ENCODE data around the gene CTNNB1.

Gene CTNNB1

DNA sequence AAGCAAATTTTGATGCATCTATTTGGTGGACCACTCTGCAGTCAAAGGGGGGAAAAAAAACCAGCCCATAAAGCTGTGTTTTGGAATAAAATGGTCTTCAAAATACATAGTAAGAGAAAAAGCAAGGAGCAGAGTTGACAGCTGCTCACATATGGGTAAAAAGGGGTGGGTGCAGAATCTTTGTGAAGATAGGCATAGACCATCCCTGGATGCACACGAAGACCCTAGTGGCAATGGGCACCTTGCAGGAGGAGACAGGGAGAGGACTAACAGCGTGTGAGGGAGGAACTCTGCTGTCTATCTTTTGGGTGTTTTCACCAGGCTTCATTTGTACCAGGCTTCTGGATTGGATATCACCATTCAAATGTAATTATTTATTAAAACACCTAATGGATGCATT lies 43.9 kb downstream of the CTNNB1 start:
- Histone ChIP-seq H3K4me2 (ENCODE audit: low read length) (no peak overlapping the region), H3K9me2 (ENCODE audit: low read depth, low read length) (no peaks in the 10 kb centered on the region), H3K79me2 (ENCODE audit: insufficient read depth, low read length) (no peaks in the 10 kb centered on the region), H3K27me3 (ENCODE audit: insufficient read depth, low read length) (no peaks in the 10 kb centered on the region), H3K9ac (ENCODE audit: low read length) (no peak overlapping the region), H4K20me1 (ENCODE audit: insufficient read depth, low read length) (no peaks in the 10 kb centered on the region), H2AFZ (ENCODE audit: low read length) (no peak overlapping the region), H3F3A (ENCODE audit: insufficient read depth, low read length) (no peaks in the 10 kb centered on the region), H3K27ac (ENCODE audit: low read depth, low read length, poor library complexity, severe bottlenecking) (no peak overlapping the region), H3K4me3 (ENCODE audit: low read depth, low read length, poor library complexity, severe bottlenecking) (no peak overlapping the region), H3K4me1 (ENCODE audit: insufficient read depth, low read length, severe bottlenecking) (no peaks in the 10 kb centered on the region), H3K36me3 (ENCODE audit: insufficient read depth, low read length) (peaks cover 37% of the 10 kb centered on the region), H3K9me3 (ENCODE audit: low read length) (no peaks in the 10 kb centered on the region)
- TF ChIP-seq EZH2 (IDR thresholded peaks at IDR 0.05; ENCODE audit: borderline replicate concordance, low read length), result no peak
- TF ChIP-seq, protein P1, sequence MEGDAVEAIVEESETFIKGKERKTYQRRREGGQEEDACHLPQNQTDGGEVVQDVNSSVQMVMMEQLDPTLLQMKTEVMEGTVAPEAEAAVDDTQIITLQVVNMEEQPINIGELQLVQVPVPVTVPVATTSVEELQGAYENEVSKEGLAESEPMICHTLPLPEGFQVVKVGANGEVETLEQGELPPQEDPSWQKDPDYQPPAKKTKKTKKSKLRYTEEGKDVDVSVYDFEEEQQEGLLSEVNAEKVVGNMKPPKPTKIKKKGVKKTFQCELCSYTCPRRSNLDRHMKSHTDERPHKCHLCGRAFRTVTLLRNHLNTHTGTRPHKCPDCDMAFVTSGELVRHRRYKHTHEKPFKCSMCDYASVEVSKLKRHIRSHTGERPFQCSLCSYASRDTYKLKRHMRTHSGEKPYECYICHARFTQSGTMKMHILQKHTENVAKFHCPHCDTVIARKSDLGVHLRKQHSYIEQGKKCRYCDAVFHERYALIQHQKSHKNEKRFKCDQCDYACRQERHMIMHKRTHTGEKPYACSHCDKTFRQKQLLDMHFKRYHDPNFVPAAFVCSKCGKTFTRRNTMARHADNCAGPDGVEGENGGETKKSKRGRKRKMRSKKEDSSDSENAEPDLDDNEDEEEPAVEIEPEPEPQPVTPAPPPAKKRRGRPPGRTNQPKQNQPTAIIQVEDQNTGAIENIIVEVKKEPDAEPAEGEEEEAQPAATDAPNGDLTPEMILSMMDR (IDR thresholded peaks at IDR 0.05; ENCODE audit: low read length), result no peak

DNA sequence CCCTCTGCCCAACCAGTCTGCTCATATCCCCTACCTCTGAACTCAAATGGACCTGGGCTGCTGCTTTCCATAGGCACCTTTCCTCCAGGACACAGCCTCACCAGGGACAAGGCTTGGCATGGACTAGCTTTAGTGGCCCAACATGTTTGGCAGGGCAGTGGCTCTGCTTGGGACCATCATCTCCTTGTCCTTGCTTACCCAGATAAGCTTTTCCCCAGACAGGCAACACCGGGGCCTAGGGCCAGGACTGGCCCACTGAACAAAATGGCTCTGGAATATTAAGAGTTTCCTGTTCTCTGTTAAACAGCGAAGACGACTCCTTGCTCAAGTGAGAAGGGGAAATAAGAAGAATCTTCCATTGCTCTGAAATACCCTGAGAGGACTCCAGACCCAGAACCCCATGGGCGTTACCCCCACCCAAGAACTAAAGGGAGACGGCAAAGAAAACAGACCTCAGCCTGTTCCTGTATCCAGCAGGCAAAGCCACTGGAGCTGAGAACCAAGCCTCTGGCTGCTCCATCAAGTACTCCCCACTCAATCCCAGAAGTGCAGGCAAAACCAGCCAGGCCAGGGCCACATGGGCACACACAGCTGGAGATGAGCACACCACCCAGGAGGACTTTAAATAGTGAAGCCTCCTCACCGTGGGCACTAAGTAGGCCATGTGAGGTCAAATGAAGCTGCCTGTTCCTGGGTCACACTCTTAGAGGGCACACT lies 45.5 kb downstream of the CTNNB1 start:
- Histone ChIP-seq H3K4me1 (ENCODE audit: insufficient read depth, low read length, severe bottlenecking) (no peaks in the 10 kb centered on the region), H3K9me3 (ENCODE audit: low read length) (no peaks in the 10 kb centered on the region), H3K79me2 (ENCODE audit: insufficient read depth, low read length) (no peaks in the 10 kb centered on the region), H3K4me3 (ENCODE audit: low read depth, low read length, poor library complexity, severe bottlenecking) (no peak overlapping the region), H3K9ac (ENCODE audit: low read length) (no peak overlapping the region), H3K9me2 (ENCODE audit: low read depth, low read length) (no peaks in the 10 kb centered on the region), H3F3A (ENCODE audit: insufficient read depth, low read length) (no peaks in the 10 kb centered on the region), H3K36me3 (ENCODE audit: insufficient read depth, low read length) (peaks cover 21% of the 10 kb centered on the region), H3K4me2 (ENCODE audit: low read length) (no peak overlapping the region), H3K27me3 (ENCODE audit: insufficient read depth, low read length) (no peaks in the 10 kb centered on the region), H2AFZ (ENCODE audit: low read length) (no peak overlapping the region), H3K27ac (ENCODE audit: low read depth, low read length, poor library complexity, severe bottlenecking) (no peak overlapping the region), H4K20me1 (ENCODE audit: insufficient read depth, low read length) (no peaks in the 10 kb centered on the region)
- TF ChIP-seq EZH2 (IDR thresholded peaks at IDR 0.05; ENCODE audit: borderline replicate concordance, low read length), result no peak
- TF ChIP-seq, protein P1 (IDR thresholded peaks at IDR 0.05; ENCODE audit: low read length), result no peak

DNA sequence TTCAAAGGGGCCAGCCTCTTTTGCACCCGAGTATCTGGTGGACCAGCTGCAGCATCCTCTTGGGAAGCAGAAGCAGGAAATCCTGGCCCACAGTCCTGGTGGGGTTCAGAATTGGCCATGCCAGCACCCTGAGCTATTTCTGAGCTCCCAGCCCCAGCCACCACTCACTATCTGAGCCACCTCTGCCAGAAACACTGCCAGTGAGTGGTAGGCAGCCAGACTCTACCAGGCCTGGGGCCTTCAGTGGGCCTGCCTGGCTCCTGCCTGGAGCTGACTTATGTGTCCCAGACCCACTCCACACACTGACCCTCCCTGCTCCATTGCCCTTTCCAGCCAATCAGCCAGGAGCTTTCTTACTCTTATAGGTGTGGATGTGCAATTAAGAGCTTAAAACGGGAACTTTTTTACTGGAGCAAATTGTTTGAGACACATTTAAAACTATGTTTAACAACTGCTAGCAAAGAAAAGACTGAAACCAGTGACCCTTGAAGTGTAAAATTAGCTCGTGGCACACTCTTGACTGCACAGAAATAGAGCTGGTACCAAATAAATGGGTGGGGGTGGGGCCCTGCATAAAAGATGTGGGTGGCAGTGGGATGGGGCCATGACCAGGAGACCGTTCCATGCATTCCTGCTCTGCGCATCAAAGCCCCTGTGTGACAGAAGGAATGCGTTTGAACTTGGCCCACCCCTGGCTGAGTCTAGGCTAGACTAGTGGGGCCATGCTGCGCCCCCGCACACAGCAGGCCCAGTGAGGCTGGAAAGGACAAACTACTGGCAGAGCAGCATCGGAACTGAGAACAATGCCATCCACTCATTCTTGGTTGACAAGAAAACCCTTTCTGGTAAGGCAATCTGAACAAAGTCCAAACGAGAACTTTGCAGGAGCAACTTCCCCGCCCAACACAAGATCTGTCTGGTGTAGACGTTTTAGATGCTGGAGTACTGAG lies 48.0 kb downstream of the CTNNB1 start:
- TF ChIP-seq EZH2 (IDR thresholded peaks at IDR 0.05; ENCODE audit: borderline replicate concordance, low read length), result no peak
- TF ChIP-seq, protein P1 (IDR thresholded peaks at IDR 0.05; ENCODE audit: low read length), result no peak
- no peaks in the 10 kb centered on the region for H3K27me3 ChIP-seq (ENCODE audit: insufficient read depth, low read length)
- no peak overlapping the region for H3K9ac ChIP-seq (ENCODE audit: low read length)
- H2AFZ ChIP-seq (ENCODE audit: low read length), result no peak overlapping the region
- no peaks in the 10 kb centered on the region for H3K9me3 ChIP-seq (ENCODE audit: low read length)
- H3K79me2 ChIP-seq (ENCODE audit: insufficient read depth, low read length), result no peaks in the 10 kb centered on the region
- no peak overlapping the region for H3K27ac ChIP-seq (ENCODE audit: low read depth, low read length, poor library complexity, severe bottlenecking)
- no peaks in the 10 kb centered on the region for H3K36me3 ChIP-seq (ENCODE audit: insufficient read depth, low read length)
- no peaks in the 10 kb centered on the region for H3K4me1 ChIP-seq (ENCODE audit: insufficient read depth, low read length, severe bottlenecking)
- H3K4me2 ChIP-seq (ENCODE audit: low read length), result no peak overlapping the region
- no peaks in the 10 kb centered on the region for H3K9me2 ChIP-seq (ENCODE audit: low read depth, low read length)
- no peak overlapping the region for H3K4me3 ChIP-seq (ENCODE audit: low read depth, low read length, poor library complexity, severe bottlenecking)
- H3F3A ChIP-seq (ENCODE audit: insufficient read depth, low read length), result no peaks in the 10 kb centered on the region
- no peaks in the 10 kb centered on the region for H4K20me1 ChIP-seq (ENCODE audit: insufficient read depth, low read length)
